ENCODE data around the gene SEMA4D.

DNA sequence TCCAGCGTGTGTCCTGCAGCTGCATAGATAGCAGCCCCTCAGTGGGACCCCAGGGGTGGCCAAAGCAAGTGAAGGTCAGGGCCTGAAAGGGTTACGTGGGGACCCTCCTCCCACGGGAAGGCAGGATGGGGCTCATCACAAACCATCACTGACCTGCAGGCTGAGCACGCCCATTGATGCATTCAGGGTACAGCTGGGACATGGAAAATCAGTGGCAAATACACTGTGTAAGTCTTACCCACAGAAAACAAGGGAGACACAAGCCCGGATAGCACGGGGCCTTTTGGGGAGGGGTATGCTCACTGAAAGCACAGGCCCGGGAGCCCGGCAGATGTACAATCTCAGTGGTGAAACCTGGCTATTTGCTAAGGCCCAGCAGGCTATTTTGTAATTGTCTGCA is 49.1 kb downstream of the SEMA4D start:
- TF ChIP-seq, protein P1, sequence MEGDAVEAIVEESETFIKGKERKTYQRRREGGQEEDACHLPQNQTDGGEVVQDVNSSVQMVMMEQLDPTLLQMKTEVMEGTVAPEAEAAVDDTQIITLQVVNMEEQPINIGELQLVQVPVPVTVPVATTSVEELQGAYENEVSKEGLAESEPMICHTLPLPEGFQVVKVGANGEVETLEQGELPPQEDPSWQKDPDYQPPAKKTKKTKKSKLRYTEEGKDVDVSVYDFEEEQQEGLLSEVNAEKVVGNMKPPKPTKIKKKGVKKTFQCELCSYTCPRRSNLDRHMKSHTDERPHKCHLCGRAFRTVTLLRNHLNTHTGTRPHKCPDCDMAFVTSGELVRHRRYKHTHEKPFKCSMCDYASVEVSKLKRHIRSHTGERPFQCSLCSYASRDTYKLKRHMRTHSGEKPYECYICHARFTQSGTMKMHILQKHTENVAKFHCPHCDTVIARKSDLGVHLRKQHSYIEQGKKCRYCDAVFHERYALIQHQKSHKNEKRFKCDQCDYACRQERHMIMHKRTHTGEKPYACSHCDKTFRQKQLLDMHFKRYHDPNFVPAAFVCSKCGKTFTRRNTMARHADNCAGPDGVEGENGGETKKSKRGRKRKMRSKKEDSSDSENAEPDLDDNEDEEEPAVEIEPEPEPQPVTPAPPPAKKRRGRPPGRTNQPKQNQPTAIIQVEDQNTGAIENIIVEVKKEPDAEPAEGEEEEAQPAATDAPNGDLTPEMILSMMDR (IDR thresholded peaks at IDR 0.05; ENCODE audit: low read depth, low read length) = no peak
- TF ChIP-seq EZH2phosphoT487 (IDR thresholded peaks at IDR 0.05; ENCODE audit: low read depth) = no peak
